Measurements from ENCODE around the gene RSBN1L. TPM values are rescaled to one million over a fixed set of nuclear protein-coding genes. Genes with fewer than 3 reads are reported as not detected.
"Not testable (repeated sequence)": the region's sequence is repeated elsewhere in the genome, so short reads cannot be mapped to it uniquely, and the experiment has no call there.

The RSBN1L gene
- total RNA-seq, 1 donor from 2014 or later: 25.9 TPM

DNA sequence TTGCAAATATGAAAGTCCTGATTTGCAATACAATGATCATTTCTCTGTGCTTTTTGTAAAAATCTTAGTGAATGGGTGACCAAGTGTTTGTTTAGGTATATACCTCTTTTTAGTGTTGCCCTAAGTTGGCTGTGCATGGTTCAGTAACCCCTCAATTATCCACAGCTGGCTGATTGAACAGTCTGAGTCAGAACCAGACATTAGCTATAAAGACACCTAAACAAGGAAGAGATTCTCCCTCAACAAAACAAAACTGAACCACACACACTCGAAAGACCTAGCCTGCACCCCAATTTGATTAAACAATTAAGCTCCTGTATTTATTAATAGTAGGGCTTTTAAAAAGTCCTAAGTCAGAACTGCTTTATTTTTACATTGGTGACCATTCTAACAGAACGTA lies 2.8 kb downstream of the RSBN1L start:
- peak overlapping the region; percentile 76 for H3K4me3 Mint-ChIP-seq
- no peak for DNase-seq

DNA sequence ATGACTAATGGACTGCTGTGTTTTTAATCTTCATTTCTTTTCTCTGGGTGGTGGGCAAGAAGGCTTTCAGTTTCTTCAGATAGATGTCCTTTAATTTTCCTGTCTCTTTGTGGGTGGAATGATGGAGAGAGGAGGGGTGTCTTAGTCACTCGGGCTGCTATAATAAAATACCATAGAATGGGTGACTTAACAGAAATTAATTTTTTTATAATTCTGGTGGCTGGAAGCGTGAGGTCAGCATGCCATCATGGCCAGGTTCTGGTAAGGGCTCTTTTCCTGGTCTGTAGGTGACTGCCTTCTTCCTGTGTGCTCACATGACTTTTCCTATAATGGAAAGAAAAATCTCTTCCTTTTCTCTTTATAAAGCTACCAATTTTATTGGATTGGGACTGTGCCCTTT lies 6.3 kb downstream of the RSBN1L start:
- POLR2A ChIA-PET: interaction anchor here (0.7 to 0.8 kb wide), 2 partner anchors 17 to 206 kb away, joined by 7 to 17 read pairs; no protein-coding TSS in a partner anchor
- H3K27me3 Mint-ChIP-seq: no peaks in the 10 kb centered on the region
- H3K36me3 Mint-ChIP-seq (ENCODE audit: low read depth): peaks cover 9% of the 10 kb centered on the region
- peak overlapping the region; percentile 2 for H3K27ac Mint-ChIP-seq
- DNase-seq (no peak), ATAC-seq (ENCODE audit: low read depth) (no peak)
- H3K4me3 Mint-ChIP-seq: no peak overlapping the region
- H3K9me3 Mint-ChIP-seq: no peaks in the 10 kb centered on the region
- H3K4me1 Mint-ChIP-seq: peaks cover 58% of the 10 kb centered on the region
- intact Hi-C loops (cut with micrococcal nuclease): no loop called here
- TF ChIP-seq, protein P1, sequence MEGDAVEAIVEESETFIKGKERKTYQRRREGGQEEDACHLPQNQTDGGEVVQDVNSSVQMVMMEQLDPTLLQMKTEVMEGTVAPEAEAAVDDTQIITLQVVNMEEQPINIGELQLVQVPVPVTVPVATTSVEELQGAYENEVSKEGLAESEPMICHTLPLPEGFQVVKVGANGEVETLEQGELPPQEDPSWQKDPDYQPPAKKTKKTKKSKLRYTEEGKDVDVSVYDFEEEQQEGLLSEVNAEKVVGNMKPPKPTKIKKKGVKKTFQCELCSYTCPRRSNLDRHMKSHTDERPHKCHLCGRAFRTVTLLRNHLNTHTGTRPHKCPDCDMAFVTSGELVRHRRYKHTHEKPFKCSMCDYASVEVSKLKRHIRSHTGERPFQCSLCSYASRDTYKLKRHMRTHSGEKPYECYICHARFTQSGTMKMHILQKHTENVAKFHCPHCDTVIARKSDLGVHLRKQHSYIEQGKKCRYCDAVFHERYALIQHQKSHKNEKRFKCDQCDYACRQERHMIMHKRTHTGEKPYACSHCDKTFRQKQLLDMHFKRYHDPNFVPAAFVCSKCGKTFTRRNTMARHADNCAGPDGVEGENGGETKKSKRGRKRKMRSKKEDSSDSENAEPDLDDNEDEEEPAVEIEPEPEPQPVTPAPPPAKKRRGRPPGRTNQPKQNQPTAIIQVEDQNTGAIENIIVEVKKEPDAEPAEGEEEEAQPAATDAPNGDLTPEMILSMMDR (IDR thresholded peaks at IDR 0.05): no peak
- CTCF ChIA-PET: interaction anchor here (0.6 kb wide), 1 partner anchor 289 kb away, joined by 3 read pairs; no protein-coding TSS in a partner anchor

More for the DNA sequence above, 2.8 kb downstream of the RSBN1L start:
- H3K9me3 Mint-ChIP-seq: no peaks in the 10 kb centered on the region
- TF ChIP-seq, protein P1 (IDR thresholded peaks at IDR 0.05): no peak
- peak overlapping the region; percentile 86 for H3K27ac Mint-ChIP-seq
- H3K4me1 Mint-ChIP-seq: peaks cover 64% of the 10 kb centered on the region
- ChIA-PET CTCF (interaction anchor here (0.6 to 2.7 kb wide), 3 partner anchors 47 to 60 kb away, joined by 3 to 12 read pairs (median 10); no protein-coding TSS in a partner anchor), POLR2A (interaction anchor here (0.5 to 1.2 kb wide), 5 partner anchors 32 to 322 kb away, joined by 3 to 16 read pairs (median 4); partner anchors contain the start of gene GSAP)
- intact Hi-C loops (cut with micrococcal nuclease): loop anchor here (1.0 to 5.0 kb wide), 3 partner anchors 8 to 282 kb away; partner anchors contain the start of gene GSAP
- no peaks in the 10 kb centered on the region for H3K27me3 Mint-ChIP-seq
- ATAC-seq (ENCODE audit: low read depth): no peak
- H3K36me3 Mint-ChIP-seq (ENCODE audit: low read depth): peaks cover 19% of the 10 kb centered on the region

DNA sequence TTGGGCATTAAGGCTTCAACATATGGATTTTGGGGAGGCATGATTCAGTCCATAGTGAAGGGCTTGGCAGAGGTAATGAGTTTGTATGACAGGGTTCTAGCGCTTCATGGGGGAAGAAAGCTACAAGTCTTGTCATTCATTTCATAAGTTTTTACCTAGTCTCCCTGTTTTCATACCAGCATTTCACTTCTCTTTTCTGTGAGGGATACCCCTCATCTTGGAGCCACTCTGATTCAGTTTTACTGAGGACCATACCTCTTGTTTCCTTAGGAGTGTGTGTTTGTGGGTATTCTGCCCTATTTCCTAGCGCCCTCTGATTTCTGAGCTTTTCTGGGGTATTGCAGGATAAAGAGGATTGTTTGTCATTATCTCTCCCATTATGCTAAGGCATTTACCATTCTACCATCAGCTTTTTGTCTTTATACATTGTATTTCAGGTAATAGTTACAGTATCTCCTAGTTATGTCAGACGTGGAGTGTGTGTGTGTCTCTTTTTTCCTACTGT lies 6.8 kb downstream of the RSBN1L start:
- ATAC-seq (ENCODE audit: low read depth) (no peak), DNase-seq (no peak)
- Mint-ChIP-seq H3K9me3 (no peaks in the 10 kb centered on the region), H3K4me3 (no peak overlapping the region), H3K4me1 (peaks cover 54% of the 10 kb centered on the region), H3K27ac (no peak overlapping the region), H3K36me3 (ENCODE audit: low read depth) (peaks cover 10% of the 10 kb centered on the region), H3K27me3 (no peaks in the 10 kb centered on the region)
- intact Hi-C loops (cut with micrococcal nuclease): no loop called here
- CTCF ChIA-PET: interaction anchor here (0.6 kb wide), 1 partner anchor 290 kb away, joined by 3 read pairs; no protein-coding TSS in a partner anchor
- POLR2A ChIA-PET: interaction anchor here (0.5 to 0.8 kb wide), 4 partner anchors 17 to 205 kb away, joined by 4 to 17 read pairs (median 6); no protein-coding TSS in a partner anchor
- TF ChIP-seq, protein P1 (IDR thresholded peaks at IDR 0.05): no peak

GRCh38 chr7:77703669-77704068 lies 7.4 kb downstream of the RSBN1L start:
- not testable (repeated sequence) for DNase-seq
- H3K4me1 Mint-ChIP-seq: peaks cover 52% of the 10 kb centered on the region

DNA sequence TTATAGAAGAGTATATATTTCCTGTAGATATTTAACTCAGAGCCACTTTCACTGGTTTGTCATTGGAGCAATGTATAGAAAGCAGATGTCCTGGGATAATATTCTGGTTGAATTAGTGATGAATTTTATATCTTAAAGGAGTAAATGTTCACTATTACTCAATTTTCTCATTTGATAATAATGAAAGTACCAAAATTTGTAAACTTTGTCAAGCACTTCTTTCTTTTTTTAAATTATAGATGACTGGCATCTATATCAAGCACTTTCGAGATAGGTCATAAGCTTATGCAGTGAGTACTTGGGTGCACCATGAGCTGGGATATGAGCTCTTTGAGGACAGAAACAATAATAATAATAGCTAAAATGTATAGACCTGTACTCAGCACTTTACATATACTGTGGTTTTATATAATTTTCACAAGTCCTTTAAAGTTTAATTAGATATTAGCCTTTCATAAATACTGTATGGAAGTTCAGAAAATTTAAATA lies 11.3 kb downstream of the RSBN1L start:
- peaks cover 40% of the 10 kb centered on the region for H3K4me1 Mint-ChIP-seq
- no peak overlapping the region for H3K4me3 Mint-ChIP-seq
- ChIA-PET CTCF (no interaction called here), POLR2A (interaction anchor here (1.0 to 1.3 kb wide), 2 partner anchors 12 to 91 kb away, joined by 3 to 4 read pairs; partner anchors contain the start of genes PHTF2, RSBN1L and TMEM60)
- H3K27ac Mint-ChIP-seq: no peak overlapping the region
- intact Hi-C loops (cut with micrococcal nuclease): loop anchor here (1.0 kb wide), 1 partner anchor 8 kb away; no protein-coding TSS in a partner anchor
- ATAC-seq (ENCODE audit: low read depth) (no peak), DNase-seq (no peak)
- peaks cover 26% of the 10 kb centered on the region for H3K36me3 Mint-ChIP-seq (ENCODE audit: low read depth)
- no peaks in the 10 kb centered on the region for H3K27me3 Mint-ChIP-seq
- TF ChIP-seq, protein P1 (IDR thresholded peaks at IDR 0.05): no peak
- no peaks in the 10 kb centered on the region for H3K9me3 Mint-ChIP-seq

More at GRCh38 chr7:77703669-77704068, 7.4 kb downstream of the RSBN1L start:
- H3K27ac Mint-ChIP-seq; H3K4me3 Mint-ChIP-seq; ATAC-seq (ENCODE audit: low read depth); intact Hi-C loops (cut with micrococcal nuclease); POLR2A ChIA-PET; CTCF ChIA-PET; H3K27me3 Mint-ChIP-seq; H3K9me3 Mint-ChIP-seq: not testable (repeated sequence)
- peaks cover 13% of the 10 kb centered on the region for H3K36me3 Mint-ChIP-seq (ENCODE audit: low read depth)

All from activated B cell treated with CpG ODN at 0.5 μM for 24 hours (primary cell).